ENCODE measurements around the gene BMP6. TPM values are rescaled to one million over a fixed set of nuclear protein-coding genes. Genes with fewer than 3 reads are reported as not detected.

Gene BMP6
- polyA plus RNA-seq, 1 donor from 2014 or later, result 2.4 TPM

DNA sequence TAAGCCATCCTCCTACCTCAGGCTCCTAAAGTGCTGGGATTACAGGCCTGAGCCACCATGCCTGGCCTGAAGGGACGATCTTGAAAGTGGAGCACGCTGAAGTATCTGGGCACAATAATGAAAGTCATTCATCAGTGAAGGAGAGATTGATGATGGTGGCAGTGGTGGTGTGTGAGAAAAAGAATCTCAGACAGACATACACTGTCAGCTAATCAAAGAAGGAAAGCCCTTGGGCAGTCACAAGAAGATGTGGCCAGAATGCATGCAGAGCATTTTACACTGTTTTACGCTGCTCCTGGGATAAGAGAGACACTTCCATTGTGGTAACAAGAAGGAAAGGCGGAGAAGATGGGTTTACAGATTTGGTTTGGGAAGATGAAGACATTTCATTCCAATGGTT is 20.4 kb upstream of the BMP6 start:
- H3K4me2 ChIP-seq (ENCODE audit: low read length), result no peak overlapping the region
- H3K79me2 ChIP-seq (replicated peaks; ENCODE audit: insufficient read depth, low read length), result no peaks in the 10 kb centered on the region
- H3K27ac ChIP-seq (ENCODE audit: low read length), result no peak overlapping the region

DNA sequence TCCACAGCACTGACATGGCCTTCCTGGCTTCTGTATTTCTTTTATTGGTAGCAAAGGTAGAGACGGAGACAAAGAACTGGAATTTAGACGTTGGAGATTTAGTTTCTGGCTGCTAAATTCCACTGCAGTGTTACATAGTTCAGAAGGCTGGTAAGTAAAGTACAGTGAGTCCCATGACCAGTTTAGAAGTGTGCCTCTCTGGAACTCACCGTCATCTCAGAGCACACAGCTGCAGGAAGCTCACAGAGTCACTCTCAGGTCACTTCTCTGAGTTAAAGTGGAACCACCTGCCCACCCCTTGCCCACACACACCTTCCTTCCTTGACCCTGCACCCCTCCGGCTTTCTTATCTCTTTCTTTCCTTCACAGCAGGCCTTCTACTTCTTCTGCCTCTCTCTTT is 19.6 kb upstream of the BMP6 start:
- Histone ChIP-seq H4K20me1 (ENCODE audit: insufficient read depth) (no peaks in the 10 kb centered on the region), H3K9me2 (ENCODE audit: insufficient read depth, low read length) (no peaks in the 10 kb centered on the region), H3K27me3 (ENCODE audit: insufficient read depth, low read depth, low read length) (no peaks in the 10 kb centered on the region), H3K79me2 (replicated peaks; ENCODE audit: insufficient read depth, low read length) (no peaks in the 10 kb centered on the region), H3K27ac (ENCODE audit: low read length) (no peak overlapping the region), H3K9me3 (ENCODE audit: low read length) (no peaks in the 10 kb centered on the region), H3K9ac (ENCODE audit: low read length) (no peak overlapping the region), H2AFZ (ENCODE audit: low read depth, low read length) (no peak overlapping the region), H3K4me3 (ENCODE audit: low read length) (no peak overlapping the region), H3F3A (ENCODE audit: insufficient read depth, low read length, poor library complexity, severe bottlenecking) (no peaks in the 10 kb centered on the region), H3K4me2 (ENCODE audit: low read length) (no peak overlapping the region), H3K36me3 (ENCODE audit: insufficient read depth, low read length) (no peaks in the 10 kb centered on the region)
- TF ChIP-seq, protein P1, sequence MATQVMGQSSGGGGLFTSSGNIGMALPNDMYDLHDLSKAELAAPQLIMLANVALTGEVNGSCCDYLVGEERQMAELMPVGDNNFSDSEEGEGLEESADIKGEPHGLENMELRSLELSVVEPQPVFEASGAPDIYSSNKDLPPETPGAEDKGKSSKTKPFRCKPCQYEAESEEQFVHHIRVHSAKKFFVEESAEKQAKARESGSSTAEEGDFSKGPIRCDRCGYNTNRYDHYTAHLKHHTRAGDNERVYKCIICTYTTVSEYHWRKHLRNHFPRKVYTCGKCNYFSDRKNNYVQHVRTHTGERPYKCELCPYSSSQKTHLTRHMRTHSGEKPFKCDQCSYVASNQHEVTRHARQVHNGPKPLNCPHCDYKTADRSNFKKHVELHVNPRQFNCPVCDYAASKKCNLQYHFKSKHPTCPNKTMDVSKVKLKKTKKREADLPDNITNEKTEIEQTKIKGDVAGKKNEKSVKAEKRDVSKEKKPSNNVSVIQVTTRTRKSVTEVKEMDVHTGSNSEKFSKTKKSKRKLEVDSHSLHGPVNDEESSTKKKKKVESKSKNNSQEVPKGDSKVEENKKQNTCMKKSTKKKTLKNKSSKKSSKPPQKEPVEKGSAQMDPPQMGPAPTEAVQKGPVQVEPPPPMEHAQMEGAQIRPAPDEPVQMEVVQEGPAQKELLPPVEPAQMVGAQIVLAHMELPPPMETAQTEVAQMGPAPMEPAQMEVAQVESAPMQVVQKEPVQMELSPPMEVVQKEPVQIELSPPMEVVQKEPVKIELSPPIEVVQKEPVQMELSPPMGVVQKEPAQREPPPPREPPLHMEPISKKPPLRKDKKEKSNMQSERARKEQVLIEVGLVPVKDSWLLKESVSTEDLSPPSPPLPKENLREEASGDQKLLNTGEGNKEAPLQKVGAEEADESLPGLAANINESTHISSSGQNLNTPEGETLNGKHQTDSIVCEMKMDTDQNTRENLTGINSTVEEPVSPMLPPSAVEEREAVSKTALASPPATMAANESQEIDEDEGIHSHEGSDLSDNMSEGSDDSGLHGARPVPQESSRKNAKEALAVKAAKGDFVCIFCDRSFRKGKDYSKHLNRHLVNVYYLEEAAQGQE (IDR thresholded peaks at IDR 0.05; ENCODE audit: borderline replicate concordance), result no peak
- TF ChIP-seq MXI1 (conservative IDR thresholded peaks at IDR 0.05; ENCODE audit: poor library complexity, severe bottlenecking), result no peak
- no peak for TF ChIP-seq TAF1 (IDR thresholded peaks at IDR 0.05; ENCODE audit: low read depth)
- TF ChIP-seq EP300 (conservative IDR thresholded peaks at IDR 0.05; ENCODE audit: poor library complexity, severe bottlenecking), result no peak
- TF ChIP-seq RAD21 (conservative IDR thresholded peaks at IDR 0.05), result no peak
- TF ChIP-seq, protein P2, sequence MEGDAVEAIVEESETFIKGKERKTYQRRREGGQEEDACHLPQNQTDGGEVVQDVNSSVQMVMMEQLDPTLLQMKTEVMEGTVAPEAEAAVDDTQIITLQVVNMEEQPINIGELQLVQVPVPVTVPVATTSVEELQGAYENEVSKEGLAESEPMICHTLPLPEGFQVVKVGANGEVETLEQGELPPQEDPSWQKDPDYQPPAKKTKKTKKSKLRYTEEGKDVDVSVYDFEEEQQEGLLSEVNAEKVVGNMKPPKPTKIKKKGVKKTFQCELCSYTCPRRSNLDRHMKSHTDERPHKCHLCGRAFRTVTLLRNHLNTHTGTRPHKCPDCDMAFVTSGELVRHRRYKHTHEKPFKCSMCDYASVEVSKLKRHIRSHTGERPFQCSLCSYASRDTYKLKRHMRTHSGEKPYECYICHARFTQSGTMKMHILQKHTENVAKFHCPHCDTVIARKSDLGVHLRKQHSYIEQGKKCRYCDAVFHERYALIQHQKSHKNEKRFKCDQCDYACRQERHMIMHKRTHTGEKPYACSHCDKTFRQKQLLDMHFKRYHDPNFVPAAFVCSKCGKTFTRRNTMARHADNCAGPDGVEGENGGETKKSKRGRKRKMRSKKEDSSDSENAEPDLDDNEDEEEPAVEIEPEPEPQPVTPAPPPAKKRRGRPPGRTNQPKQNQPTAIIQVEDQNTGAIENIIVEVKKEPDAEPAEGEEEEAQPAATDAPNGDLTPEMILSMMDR (IDR thresholded peaks at IDR 0.05; ENCODE audit: poor library complexity, severe bottlenecking), result no peak
- no peak for TF ChIP-seq SMC3 (conservative IDR thresholded peaks at IDR 0.05; ENCODE audit: poor library complexity)
- TF ChIP-seq POLR2AphosphoS5 (IDR thresholded peaks at IDR 0.05), result no peak
- TF ChIP-seq EZH2 (IDR thresholded peaks at IDR 0.05; ENCODE audit: borderline replicate concordance, insufficient read depth, low read length, poor library complexity, severe bottlenecking), result no peak

More for the DNA sequence above, 20.4 kb upstream of the BMP6 start:
- H3K27me3 ChIP-seq (ENCODE audit: insufficient read depth, low read depth, low read length), result no peaks in the 10 kb centered on the region
- H3K9ac ChIP-seq (ENCODE audit: low read length), result no peak overlapping the region
- H3K36me3 ChIP-seq (ENCODE audit: insufficient read depth, low read length), result no peaks in the 10 kb centered on the region
- TF ChIP-seq EZH2 (IDR thresholded peaks at IDR 0.05; ENCODE audit: borderline replicate concordance, insufficient read depth, low read length, poor library complexity, severe bottlenecking) (no peak), TAF1 (IDR thresholded peaks at IDR 0.05; ENCODE audit: low read depth) (no peak), EP300 (conservative IDR thresholded peaks at IDR 0.05; ENCODE audit: poor library complexity, severe bottlenecking) (no peak), RAD21 (conservative IDR thresholded peaks at IDR 0.05) (no peak), SMC3 (conservative IDR thresholded peaks at IDR 0.05; ENCODE audit: poor library complexity) (no peak), MXI1 (conservative IDR thresholded peaks at IDR 0.05; ENCODE audit: poor library complexity, severe bottlenecking) (no peak), POLR2AphosphoS5 (IDR thresholded peaks at IDR 0.05) (no peak)
- TF ChIP-seq, protein P2 (IDR thresholded peaks at IDR 0.05; ENCODE audit: poor library complexity, severe bottlenecking), result no peak
- TF ChIP-seq, protein P1 (IDR thresholded peaks at IDR 0.05; ENCODE audit: borderline replicate concordance), result no peak
- no peaks in the 10 kb centered on the region for H3K9me2 ChIP-seq (ENCODE audit: insufficient read depth, low read length)
- no peak overlapping the region for H2AFZ ChIP-seq (ENCODE audit: low read depth, low read length)
- H4K20me1 ChIP-seq (ENCODE audit: insufficient read depth), result no peaks in the 10 kb centered on the region
- no peak overlapping the region for H3K4me3 ChIP-seq (ENCODE audit: low read length)
- no peaks in the 10 kb centered on the region for H3K9me3 ChIP-seq (ENCODE audit: low read length)
- H3F3A ChIP-seq (ENCODE audit: insufficient read depth, low read length, poor library complexity, severe bottlenecking), result no peaks in the 10 kb centered on the region

All from neural cell (in vitro differentiated cells).